GM03348 (cell line): ENCODE results near the gene ADRA1B.

Experiments used
- DNase-seq: peaks from one replicate; pipeline ENCODE4 v3.0.0; 2012; ENCODE audit warnings: low spot score

ADRA1B gene

DNA sequence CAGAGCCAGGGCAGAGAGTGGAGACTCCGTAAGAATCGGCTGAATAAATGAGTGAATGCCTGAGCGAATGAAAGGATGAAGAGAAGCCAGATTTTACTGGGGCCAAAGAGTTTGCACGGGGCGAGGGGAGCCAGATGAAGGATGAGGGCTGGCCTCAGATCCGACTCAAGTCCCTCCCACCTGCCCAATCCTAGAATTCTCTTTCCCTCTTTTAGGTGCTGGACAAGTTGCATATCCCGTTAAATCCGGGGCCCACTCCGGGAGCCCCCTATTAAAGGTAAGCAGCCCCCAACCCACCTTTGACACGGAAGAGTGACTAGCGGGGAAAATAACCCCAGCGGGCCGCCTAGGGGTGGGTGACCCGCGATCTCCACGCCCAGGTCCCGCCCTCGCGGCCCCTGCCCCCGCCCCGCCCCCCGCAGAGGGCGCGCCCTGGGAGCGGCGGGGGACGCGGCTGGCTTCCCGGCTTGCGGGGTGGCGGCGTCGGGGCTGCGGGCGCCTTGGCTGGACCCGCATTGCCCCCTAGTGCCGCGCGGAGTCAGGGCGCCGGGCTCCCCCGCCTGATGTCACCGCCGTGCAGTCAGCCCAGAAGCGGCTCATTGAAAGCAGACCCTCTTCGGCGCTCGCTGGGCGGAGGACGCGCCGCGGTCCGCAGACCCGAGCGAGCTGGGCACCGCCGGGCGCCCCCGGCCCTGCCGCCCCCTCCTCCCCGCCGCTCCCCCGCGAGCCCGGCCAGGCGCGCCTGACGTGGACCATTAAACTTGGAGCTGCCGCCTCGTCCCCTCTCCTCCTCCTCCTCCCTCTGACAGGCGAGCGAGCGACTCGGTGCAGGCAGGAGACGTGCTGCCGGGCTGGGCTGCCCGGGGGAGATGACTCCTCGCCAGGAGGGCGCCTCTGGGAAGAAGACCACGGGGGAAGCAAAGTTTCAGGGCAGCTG is at the start of gene ADRA1B:
ADRA1B (plus strand) TSS at position 579 of the 937 bp plus-strand sequence. CDS start 424 bp downstream, outside the sequence.
- peak; percentile 95 for DNase-seq

DNA sequence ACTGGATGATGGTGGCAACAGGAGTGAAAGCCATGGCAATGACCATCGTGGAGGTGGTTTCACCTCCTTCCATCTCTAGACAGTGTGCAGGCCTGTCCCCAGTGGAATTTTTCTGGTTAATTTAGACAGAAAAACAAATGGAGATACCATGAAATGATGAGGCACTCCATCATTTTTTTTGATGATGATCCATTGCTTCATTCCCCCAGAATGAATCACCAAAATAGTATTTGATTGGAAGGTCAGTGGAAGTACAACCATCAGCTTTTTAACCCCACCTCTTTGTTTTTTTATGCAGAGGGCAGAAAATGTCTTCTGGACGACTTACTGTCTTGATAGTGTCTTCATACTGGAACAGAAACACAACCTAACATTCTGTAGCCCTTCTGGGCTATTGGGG is 42.6 kb upstream of the ADRA1B start:
- peak; percentile 31 for DNase-seq

DNA sequence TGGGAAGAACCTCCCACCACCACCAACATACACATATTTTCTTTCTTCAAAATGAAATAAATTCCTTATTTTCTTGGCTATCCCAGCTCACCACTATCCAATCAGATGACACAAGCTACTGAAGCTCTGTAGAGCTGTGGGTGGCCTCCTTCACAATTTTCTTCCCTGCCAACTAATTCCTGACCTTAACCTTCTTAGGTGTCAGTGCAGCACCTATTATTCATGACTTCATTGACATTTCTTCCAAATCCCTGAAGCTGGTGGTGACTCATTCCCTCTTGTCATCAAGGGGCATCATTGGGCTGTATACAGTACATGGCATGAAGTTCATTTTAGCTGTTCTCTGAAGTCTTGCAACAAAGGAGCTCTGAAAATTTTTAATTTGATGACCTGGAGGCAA is 42.0 kb upstream of the ADRA1B start:
- no peak for DNase-seq

DNA sequence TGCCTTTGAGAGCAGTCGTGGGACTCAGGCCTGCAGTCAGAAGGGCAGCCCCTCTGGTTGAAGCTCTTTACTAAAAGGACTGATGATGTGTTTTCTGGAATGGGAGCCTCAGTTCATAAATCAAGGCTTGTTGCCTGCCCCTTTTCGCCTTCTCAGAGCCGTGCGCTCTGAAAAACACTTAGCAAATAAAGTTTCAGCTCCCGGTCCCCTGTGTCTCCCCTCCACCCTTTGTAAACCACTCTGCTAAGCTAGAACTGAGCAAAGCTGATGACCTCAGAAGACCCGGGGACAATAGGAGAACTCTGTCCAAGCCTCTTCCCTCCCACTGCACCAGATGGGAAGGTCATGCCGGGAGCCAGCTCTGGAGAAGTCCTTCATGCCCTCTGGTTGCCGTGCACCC is 39.3 kb upstream of the ADRA1B start:
- no peak for DNase-seq

DNA sequence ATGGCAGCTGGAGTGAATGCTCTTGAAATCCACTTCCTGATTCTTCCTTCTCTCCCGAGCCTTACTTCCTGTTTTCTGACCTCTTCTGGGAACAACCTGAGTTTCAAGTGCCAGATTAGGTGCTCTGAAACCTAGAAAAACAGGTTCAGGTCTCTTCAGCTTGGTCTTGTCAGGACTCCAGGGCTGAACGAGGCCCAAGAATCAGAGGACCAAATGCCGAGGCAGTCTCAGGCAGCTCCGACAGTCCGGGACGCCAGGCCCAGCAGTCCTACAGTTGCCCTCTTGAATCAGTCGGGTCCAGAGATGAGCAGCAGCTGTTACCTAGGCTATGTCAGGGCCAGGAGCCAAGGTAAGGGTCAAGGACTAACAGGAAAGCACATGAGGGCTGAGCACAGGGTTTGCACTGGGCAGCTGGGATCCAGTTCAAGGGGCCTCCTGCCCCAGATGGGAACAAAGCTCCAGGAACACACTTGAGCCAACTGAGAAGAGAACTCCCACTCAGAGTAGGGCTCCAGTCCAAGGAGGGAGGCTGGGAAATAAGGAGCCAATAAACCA is 38.3 kb upstream of the ADRA1B start:
- DNase-seq: no peak

DNA sequence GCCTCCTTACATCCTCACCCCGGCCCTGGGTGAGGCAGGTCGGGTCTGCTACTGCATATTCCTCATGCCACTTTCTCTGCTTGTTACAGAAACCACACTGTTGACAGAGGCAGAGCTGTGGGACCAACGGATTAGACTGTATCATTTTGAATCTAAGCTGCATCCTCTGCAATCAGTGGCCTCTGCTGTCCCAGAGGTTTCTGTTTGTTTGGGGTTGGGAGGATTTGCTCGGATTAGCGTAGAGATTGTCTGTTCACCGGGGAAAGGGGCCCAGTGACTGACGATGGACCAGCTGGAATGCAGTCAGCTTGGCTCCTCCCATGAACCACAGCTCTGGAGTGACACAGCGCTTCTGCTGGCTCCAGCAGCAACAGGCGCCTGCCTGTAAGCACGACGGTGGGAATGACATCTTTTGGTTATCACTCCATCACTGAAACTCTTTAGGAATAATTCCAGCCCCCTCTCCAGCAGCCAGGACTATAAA is 37.3 kb upstream of the ADRA1B start:
- DNase-seq: peak; percentile 89

DNA sequence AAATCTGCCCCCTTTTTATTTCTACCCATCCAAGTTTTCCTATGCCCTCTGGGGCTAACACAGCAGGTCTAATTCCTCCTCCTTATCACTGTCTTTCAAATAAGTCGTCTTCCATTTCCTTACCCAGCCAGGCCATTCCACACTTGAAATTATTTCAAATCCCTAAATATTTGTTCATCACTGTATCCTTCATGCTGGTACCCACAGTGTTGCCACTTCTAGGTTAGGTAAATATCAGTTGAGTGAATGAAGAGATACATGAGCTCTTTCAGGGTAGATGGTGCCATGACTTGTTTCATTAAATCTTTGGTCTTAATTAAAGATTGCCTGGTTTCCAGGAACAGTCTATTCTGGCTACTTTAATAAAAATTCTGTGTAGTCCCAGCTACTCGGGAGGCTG is 35.6 kb upstream of the ADRA1B start:
- no peak for DNase-seq

DNA sequence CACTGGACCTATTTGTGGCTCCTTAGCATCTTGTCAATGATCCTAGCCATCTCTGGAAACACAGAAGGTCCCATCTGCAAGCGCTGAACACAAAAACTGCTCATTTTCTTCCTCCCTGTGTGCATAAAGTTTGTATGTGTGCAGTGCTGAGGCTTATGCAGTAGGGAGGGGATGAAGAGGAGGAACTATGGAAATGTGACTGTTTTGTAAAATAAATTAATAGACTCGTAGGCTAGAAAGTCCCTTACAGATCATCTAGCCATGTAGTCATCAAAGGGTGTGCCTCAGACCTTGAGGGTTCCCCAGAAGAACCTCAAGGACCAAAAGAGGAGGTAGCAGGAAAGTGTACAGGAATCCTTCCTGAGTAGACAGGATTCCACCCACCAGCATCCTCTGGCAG is 34.3 kb upstream of the ADRA1B start:
- no peak for DNase-seq

DNA sequence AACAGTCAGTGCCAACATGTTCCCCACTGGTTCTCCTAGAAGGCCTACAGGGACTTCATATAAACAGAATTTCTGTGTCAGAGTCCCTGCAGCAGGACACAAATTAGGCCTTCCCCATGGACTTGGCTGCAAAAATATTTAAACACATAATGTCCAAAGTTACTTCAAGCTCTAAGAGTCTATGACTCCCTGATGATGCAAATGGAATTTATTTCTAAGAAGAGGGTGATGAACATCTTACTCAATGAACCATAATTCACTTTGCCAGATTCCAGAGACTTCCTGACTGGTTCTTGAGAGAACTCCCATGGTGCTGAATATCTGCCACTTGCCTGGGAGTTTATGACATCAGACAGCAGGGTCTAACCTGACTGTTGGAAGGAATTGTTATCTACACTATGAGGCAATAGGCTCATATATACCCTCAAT is 32.7 kb upstream of the ADRA1B start:
- peak; percentile 54 for DNase-seq

DNA sequence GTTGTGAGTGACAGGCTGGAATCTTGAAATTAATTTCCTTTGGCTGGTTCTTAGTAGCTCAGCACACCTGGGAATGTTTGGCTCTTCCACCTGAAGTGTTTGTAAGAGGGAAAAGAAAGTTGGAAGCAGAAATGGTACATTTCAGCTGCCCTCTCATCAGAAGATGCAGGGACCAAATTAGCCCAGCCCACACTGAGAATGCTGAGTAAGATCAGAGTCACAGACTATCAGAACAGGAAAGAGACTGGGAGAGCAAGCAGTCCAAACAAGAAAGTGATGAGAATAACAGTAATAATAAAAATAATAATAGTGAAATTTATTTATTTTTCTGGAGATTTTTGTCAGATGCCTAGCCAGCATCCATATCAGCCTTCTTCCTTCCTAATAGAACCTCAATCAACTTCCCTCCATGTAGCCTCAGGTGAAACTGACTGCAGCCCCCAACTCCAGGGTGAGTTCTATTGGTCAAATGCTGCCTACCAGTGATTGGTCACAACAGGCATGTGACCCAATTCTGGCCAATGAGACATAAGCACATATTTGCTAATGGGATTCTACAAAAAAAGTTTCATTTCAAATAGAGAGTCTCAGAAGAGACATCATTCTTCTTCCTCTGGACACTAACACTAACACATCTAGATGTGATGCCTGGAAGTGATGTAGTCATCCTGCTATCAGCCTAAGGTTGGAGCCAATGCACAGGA is 31.2 kb upstream of the ADRA1B start:
- DNase-seq: no peak

DNA sequence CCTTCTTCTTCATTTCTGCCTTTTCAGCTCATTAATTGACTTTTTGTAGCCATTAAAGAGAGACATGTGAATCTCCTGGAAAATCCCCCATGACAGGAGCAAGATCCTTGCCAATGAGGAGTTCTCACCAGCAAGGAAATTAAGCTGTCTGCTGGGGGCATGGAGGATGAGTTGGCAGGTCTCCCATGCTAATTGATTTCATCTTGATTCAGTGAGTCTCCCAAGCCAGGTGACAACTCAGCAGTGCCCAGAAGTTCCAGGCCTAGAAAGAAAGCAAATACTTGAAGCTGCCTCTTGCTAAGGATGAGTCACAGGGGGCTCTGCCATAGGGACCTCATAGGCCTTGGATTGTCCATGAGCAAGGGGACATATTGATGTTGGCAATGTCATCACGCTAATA is 30.0 kb upstream of the ADRA1B start:
- DNase-seq: no peak

DNA sequence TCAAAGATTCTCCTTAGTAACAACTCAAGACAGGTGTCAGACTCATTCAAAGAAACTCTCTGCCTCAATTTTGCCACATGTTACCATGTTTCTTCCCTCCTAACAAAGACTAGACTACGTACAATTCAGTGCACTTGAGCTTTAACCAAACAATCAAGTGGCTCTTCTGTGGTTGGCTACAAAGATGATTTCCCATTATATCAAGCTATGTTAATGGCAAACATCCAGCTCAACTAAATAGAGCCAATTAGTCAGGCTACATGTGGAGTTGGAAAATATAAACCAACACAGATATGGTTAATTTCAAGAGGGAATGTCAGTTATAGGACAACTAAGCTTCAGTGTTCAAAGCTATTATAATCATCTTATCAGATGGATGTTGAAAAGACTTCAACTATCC is 29.2 kb upstream of the ADRA1B start:
- DNase-seq: no peak

DNA sequence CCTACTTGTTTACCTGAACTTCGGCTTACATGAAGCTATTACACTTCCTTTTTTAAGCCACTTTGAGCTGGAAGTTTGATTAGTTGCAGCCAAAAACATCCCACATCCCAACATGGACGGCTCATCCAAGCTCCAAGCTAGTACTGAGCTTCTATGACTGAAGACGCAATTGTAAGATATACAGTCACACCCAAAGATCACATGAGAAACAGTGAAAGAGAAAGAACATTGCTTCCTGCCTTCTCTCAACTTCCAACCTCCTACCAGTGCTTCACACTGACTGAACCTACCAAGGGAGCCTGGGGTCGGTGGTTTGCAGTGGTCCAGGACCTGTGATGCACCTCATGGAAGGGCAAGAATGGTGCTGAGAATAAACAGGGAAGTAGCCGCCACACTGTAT is 27.4 kb upstream of the ADRA1B start:
- DNase-seq: no peak

DNA sequence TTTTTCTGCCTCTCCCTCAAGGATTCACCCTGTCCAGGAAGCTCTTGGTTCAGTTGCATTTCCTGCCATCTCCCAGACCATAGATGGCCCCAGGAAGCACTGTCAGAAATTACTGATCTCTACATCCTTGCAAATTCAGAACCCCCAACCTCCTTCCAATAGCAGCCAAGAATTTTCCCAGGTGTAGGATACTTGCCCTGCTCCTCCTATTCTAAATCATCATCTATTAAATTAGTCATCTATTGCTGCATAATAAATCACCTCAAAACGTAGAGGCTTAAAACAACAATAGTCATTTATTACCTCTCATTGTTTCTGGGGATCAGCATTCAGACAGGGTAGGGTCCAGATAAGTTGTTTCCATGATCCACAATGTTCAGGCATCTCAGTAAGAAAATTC is 26.1 kb upstream of the ADRA1B start:
- no peak for DNase-seq

DNA sequence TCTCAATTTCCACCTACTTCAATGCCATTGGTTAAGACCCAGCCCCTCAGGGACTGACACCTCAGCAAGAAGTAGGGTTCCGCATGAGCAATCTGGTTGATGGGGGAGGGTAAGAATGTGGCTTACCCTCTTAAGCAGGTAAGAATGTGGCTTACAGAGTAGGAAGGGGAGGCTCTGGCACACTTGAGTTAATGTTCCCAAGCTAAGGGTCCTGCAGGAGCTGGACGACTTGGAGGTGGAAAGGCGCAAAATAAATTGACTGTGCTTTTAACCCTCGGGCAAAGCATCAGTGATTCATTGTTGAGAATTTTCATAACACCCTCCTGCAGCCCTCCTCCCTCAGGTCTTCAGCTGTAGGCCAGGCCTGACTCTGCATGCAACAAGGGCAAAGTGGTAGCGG is 24.9 kb upstream of the ADRA1B start:
- no peak for DNase-seq

DNA sequence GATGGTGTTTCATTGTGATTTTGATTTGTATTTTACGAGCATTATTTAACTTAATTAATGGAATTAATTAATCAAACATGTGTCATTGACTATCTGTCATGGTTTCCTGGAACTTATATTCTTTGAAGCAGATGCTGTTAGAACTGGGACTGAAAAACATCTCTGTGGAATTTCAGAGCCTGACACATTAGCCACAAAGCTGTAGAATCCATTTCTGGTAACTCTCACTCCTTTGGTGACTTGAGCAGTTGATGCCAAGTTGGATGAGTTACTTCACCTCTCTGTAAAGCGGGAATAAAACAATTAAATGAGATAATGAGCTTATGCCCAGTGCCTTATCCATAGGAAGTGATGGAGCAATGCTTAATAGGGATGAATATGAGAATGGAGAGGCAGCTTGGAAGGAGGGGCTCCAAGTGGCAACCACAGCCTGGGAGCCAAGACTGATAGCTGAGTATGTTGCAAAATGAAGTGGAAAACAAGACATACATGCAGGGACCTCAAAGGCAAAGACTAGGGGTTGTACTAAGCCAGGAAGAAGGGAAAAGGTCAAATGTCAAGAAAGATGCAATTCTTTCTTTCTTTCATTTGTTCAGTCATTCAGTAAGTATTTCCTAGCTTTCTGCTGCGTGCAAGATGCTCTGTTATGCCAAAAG is 23.1 kb upstream of the ADRA1B start:
- DNase-seq: no peak

DNA sequence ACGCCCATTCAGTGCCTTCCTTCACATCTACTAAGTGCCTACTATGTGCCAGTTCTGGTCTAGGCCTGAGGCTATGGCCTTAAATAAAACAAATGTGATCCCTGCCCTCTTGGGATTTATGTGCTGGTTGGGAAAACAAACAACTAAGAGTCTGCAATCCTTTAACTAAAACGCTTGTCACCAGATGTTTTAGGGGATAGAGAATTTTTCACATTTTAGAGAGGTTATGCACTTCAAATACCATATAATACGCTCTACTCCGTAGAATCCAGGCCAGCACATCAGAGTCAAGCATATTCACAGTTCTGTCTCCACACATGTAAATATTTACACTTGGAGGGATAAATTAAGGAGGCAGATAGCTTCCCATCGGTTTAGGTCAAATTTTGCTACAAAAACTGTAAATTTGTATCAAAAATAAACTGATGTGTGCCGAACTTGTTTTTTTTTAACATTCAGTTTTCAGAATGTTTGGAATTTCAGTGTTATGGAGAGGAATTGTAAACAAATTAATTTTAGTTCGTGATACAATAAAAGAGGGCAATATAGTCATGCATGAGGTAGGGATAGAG is 22.0 kb upstream of the ADRA1B start:
- no peak for DNase-seq

DNA sequence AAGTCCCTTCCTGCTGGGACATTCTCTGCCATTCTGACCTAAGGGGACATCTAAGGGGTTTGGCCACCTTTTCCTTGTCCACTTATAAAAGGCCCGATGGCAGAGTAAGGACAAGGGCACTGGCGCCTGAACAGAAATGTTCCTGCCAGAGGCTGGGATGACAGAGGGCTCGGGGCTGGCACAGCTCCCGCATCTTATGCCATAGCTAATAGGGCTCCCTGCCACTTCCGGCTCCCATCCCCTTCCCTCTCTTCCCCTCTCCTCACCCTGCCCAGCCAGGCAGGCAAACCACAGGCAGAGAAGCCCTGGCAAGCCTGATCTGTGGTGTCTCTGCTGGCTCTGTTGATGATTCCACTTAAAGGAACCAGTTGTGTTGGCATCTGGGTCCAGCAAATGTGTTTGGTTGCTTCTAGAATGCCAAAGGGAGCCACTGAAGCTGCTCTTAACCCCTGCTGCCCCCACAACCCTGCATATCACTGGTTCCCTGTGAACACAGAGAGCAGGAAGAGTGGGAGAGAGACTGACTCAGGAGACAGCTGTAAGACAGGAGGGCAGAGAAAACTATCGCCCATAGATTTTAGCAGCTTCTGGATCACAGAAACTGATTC is 18.4 kb upstream of the ADRA1B start:
- DNase-seq: no peak

DNA sequence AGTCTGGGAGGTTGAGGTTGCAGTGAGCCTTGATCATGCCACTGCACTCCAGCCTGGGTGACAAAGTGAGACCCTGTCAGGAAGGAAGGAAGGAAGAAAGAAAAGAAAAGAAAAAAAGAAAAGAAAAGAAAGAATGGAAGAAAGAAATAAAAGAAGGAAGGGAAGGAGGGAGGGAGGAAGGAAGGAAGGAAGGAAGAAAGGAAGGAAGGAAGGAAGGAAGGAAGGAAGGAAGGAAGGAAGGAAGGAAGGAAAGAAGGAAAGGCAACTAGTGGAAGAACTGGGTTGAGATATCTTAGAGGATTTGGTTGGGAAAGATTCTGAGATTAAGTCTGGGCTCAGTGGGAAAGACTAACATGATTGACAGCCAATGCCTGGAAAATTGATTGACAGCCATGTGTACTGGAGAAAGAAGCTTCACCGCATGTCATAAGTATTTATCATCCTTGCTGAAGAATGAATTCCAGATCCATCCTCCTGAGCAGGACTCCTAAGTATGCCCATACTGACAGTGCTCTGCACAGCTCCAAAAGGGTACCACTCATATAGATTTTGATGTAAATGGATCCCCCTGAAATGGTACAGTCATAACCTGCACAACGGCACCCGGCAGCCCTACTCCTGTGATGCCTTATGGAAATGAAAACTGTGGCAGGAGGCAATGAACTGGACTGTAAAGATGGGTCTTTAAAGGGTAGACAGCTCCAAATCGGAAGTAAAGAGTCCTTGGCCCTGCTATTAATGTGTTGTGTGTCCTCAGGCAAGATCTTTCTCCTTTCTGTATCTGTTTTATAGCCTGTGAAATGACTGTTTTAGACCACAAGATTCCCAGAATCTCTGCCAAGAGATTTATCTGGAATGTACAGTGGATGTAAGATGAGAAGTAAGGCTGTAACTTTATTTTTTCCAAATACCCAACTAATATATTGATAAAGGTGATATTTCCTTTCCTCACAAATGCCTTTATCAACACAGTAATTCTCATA is 16.9 kb upstream of the ADRA1B start:
- peak; percentile 56 for DNase-seq

DNA sequence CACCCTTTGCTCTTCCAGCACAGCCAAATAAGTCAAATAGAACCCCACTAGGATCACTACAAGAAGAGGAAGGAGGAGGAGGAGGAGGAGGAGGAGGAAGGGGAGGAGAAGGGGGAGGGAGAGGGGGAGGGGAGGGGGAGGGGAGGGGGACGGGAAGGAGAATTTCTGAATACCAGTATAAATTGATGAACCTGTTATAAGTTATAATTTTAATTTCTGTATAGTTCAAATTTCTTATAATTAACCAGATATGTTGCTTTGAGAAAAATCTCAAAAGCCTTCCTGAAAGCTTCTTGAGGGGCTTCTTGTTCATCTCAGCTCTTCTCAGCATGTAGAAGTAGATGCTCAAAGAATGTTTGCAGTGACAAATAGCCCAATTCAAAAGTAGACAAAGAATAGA is 15.0 kb upstream of the ADRA1B start:
- no peak for DNase-seq
